Neuron (in vitro differentiated cells): ENCODE measurements around the gene ROS1.
"Not testable (repeated sequence)": the region's sequence is repeated elsewhere in the genome, so short reads cannot be mapped to it uniquely, and the experiment has no call there.

Source experiments
- H2AFZ ChIP-seq: one replicate; pipeline ENCODE4 v1.6.1; 2013; ENCODE audit warnings: low read depth, mild to moderate bottlenecking, inconsistent platforms, low read length, moderate library complexity
- H3K27me3 ChIP-seq: one replicate; pipeline ENCODE4 v1.6.1; 2013; ENCODE audit warnings: low read length; ENCODE audit not compliant: insufficient read depth
- H3K36me3 ChIP-seq: one replicate; pipeline ENCODE4 v1.6.1; 2013; ENCODE audit warnings: low read length; ENCODE audit not compliant: insufficient read depth
- H3K4me1 ChIP-seq: one replicate; pipeline ENCODE4 v1.6.1; 2013; ENCODE audit warnings: low read length; ENCODE audit not compliant: insufficient read depth
- H3K4me3 ChIP-seq: 2 replicates; pipeline ENCODE4 v1.5.1; 2013; ENCODE audit warnings: mild to moderate bottlenecking, low read length, moderate library complexity
- H3K9me3 ChIP-seq: one replicate; pipeline ENCODE4 v1.6.1; 2013; ENCODE audit warnings: low read length

The ROS1 gene

GRCh38 chr6:117425431-117426153 lies at the start of gene ROS1:
Gene ROS1, minus strand, starts transcription at chr6:117425942. Its CDS starts 286 bp downstream, at chr6:117425656.
- Histone ChIP-seq H3K4me3 (no peak within 1 kb of the TSS), H3K9me3 (no peaks in the 10 kb centered on the region), H3K27me3 (no peaks in the 10 kb centered on the region), H3K36me3 (no peaks in the 10 kb centered on the region), H2AFZ (no peak within 1 kb of the TSS), H3K4me1 (no peaks in the 10 kb centered on the region)

GRCh38 chr6:117473401-117473800 lies 47.7 kb upstream of the ROS1 start:
- Histone ChIP-seq H3K9me3 (no peaks in the 10 kb centered on the region), H3K4me3 (no peak overlapping the region), H3K4me1 (no peaks in the 10 kb centered on the region), H3K27me3 (no peaks in the 10 kb centered on the region), H3K36me3 (no peaks in the 10 kb centered on the region), H2AFZ (no peak overlapping the region)

DNA sequence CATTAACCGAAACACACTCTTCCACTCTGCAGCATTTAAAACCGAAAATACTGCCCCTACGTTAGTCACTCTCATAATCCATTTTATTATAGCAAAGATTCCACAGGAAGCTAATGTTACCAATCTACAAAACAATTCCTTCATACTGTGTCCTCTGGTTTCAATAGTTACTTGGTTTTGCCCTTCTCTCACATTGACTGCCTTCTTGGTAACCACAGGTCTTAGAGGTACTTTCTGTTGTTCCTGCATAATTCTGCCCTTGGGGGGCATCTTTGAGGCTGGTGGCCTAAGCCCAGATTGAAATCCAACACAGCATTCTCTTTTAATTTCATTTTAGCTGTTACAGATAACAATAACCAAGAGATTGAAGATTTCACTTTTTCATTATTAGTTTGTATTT lies 46.9 kb upstream of the ROS1 start:
- Histone ChIP-seq H3K36me3 (no peaks in the 10 kb centered on the region), H3K4me1 (no peaks in the 10 kb centered on the region), H3K4me3 (no peak overlapping the region), H3K27me3 (no peaks in the 10 kb centered on the region), H2AFZ (no peak overlapping the region), H3K9me3 (no peaks in the 10 kb centered on the region)

DNA sequence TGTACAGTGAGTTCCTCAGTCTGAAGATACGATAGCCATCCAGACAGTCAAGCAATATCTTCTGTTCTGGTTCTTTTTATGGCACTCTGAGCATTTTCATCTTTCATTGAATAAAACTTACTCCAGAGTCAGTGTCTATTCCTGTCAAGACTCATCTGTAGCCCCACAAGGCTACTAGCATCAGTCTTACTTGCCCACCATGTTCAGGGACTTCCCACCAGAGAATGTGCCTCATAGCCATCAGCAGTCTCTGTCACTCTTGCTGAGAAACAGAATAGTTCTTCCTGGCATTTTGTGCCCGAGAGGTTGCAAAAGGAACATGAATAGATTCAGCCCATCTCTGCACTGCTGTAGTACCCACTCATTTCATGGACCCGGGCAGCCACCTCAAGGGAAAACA lies 44.0 kb upstream of the ROS1 start:
- Histone ChIP-seq H3K27me3 (peaks cover 4% of the 10 kb centered on the region), H3K4me3 (no peak overlapping the region), H3K4me1 (no peaks in the 10 kb centered on the region), H3K9me3 (no peaks in the 10 kb centered on the region), H3K36me3 (no peaks in the 10 kb centered on the region), H2AFZ (no peak overlapping the region)

GRCh38 chr6:117469356-117469755 lies 43.6 kb upstream of the ROS1 start:
- no peaks in the 10 kb centered on the region for H3K9me3 ChIP-seq
- H2AFZ ChIP-seq = no peak overlapping the region
- H3K27me3 ChIP-seq = peaks cover 4% of the 10 kb centered on the region
- H3K4me3 ChIP-seq = no peak overlapping the region
- no peaks in the 10 kb centered on the region for H3K36me3 ChIP-seq
- no peaks in the 10 kb centered on the region for H3K4me1 ChIP-seq

DNA sequence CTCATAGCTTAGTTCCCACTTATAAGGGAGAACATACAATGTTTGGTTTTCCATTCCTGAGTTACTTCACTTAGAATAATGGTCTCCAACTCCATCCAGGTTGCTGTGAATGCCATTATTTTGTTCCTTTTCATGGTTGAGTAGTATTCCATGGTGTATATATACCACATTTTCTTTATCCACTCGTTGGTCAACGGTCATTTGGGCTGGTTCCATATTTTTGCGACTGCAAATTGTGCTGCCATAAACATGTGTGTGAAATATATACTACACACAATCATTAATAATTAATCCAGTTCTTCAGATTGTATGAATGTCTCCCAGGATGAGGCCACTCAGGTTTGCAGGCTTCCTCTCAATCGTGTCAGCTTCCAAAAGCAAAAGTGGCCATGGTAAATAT lies 42.8 kb upstream of the ROS1 start:
- H3K27me3 ChIP-seq, H3K4me3 ChIP-seq, H3K9me3 ChIP-seq, H3K4me1 ChIP-seq, H2AFZ ChIP-seq, H3K36me3 ChIP-seq: not testable (repeated sequence)

- no peaks in the 10 kb centered on the region for H3K9me3 ChIP-seq
- peaks cover 2% of the 10 kb centered on the region for H3K4me1 ChIP-seq
- no peaks in the 10 kb centered on the region for H3K36me3 ChIP-seq
- no peak overlapping the region for H3K4me3 ChIP-seq
- H3K27me3 ChIP-seq = peaks cover 4% of the 10 kb centered on the region
- no peak overlapping the region for H2AFZ ChIP-seq
Observed at GRCh38 chr6:117467876-117468275, 42.1 kb upstream of the ROS1 start.

- peaks cover 2% of the 10 kb centered on the region for H3K4me1 ChIP-seq
- no peak overlapping the region for H2AFZ ChIP-seq
- H3K36me3 ChIP-seq = no peaks in the 10 kb centered on the region
- peaks cover 4% of the 10 kb centered on the region for H3K27me3 ChIP-seq
- no peak overlapping the region for H3K4me3 ChIP-seq
- H3K9me3 ChIP-seq = no peaks in the 10 kb centered on the region
Observed at GRCh38 chr6:117465691-117466090, 39.9 kb upstream of the ROS1 start.

DNA sequence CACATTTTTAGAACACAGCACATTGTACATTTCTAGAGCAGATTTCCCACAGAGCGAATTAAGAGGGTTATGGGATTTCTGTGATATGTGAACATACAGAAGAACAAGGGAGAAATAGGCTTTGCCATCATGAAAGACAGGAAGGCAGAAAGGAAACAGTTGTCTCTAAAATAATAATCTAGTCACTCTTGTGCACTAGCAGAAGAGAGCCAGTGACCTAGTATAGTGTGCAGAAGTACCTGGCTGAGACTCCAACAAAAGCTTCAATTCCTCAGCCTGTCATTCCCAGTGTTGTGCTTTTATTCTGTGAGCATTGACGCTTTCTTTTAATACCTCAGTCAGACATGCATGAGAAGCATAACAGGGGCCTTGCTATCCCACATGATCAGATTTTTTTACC lies 39.0 kb upstream of the ROS1 start:
- H3K27me3 ChIP-seq = peaks cover 4% of the 10 kb centered on the region
- H2AFZ ChIP-seq = no peak overlapping the region
- H3K4me1 ChIP-seq = peaks cover 2% of the 10 kb centered on the region

GRCh38 chr6:117463762-117464665 lies 38.3 kb upstream of the ROS1 start:
- peaks cover 4% of the 10 kb centered on the region for H3K27me3 ChIP-seq
- peaks cover 2% of the 10 kb centered on the region for H3K4me1 ChIP-seq
- H2AFZ ChIP-seq = no peak overlapping the region

More for the DNA sequence above, 39.0 kb upstream of the ROS1 start:
- Histone ChIP-seq H3K4me3 (no peak overlapping the region), H3K36me3 (no peaks in the 10 kb centered on the region), H3K9me3 (no peaks in the 10 kb centered on the region)

GRCh38 chr6:117459204-117459944 lies 33.6 kb upstream of the ROS1 start:
- Histone ChIP-seq H3K4me1 (peaks cover 2% of the 10 kb centered on the region), H3K27me3 (no peaks in the 10 kb centered on the region), H3K4me3 (no peak overlapping the region), H2AFZ (no peak overlapping the region), H3K36me3 (no peaks in the 10 kb centered on the region), H3K9me3 (no peaks in the 10 kb centered on the region)

More at GRCh38 chr6:117463762-117464665, 38.3 kb upstream of the ROS1 start:
- Histone ChIP-seq H3K36me3 (no peaks in the 10 kb centered on the region), H3K9me3 (no peaks in the 10 kb centered on the region), H3K4me3 (no peak overlapping the region)

GRCh38 chr6:117456998-117457397 lies 31.3 kb upstream of the ROS1 start:
- no peak overlapping the region for H3K4me3 ChIP-seq
- H3K27me3 ChIP-seq = no peaks in the 10 kb centered on the region
- H3K9me3 ChIP-seq = no peaks in the 10 kb centered on the region
- no peak overlapping the region for H2AFZ ChIP-seq
- no peaks in the 10 kb centered on the region for H3K36me3 ChIP-seq
- H3K4me1 ChIP-seq = no peaks in the 10 kb centered on the region

DNA sequence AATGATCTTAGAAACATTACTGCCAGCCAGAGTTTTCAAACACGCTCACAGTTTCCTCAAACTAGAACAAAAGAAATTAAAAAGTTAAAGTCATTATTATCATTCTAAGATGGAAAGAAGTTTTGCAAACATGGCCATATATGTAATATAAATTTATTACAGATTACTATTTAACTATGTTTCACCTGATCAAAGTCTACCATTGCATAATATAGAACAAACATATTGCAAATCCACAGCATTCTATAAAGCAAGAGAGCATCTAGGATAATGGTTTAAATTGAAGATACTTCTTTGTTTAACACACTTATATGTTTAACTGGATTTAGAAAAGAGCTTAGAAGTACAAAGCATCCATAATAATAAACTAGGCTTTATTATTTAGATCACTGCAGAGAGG lies 30.5 kb upstream of the ROS1 start:
- Histone ChIP-seq H3K4me3 (no peak overlapping the region), H2AFZ (no peak overlapping the region)

More for the DNA sequence above, 30.5 kb upstream of the ROS1 start:
- Histone ChIP-seq H3K36me3 (no peaks in the 10 kb centered on the region), H3K27me3 (no peaks in the 10 kb centered on the region), H3K4me1 (no peaks in the 10 kb centered on the region), H3K9me3 (no peaks in the 10 kb centered on the region)
